A549 (cell line): ENCODE data around the gene ADARB2.

ENCODE experiments used
- BHLHE40 ChIP-seq: IDR thresholded peaks from 2 replicates; pipeline ENCODE4 v1.6.1; 2012; ENCODE audit warnings: low read depth, low read length, inconsistent platforms
- CEBPB ChIP-seq, 2 experiments: fragments of >200 bp in 1 of 2; sonication (Bioruptor Twin) in 1 of 2; formaldehyde crosslinking in 1 of 2; IDR thresholded peaks; 2 replicates each; pipeline ENCODE4 v1.6.1; 2012 to 2016
- EP300 ChIP-seq, 2 experiments: fragments of >200 bp; sonication (Bioruptor Twin); formaldehyde crosslinking; IDR thresholded peaks; 2 replicates in 1 of 2; 3 replicates in 1 of 2; pipeline ENCODE4 v1.6.1; 2016 to 2017
- KDM5A ChIP-seq: fragments of 200-600 bp; sonication (generic); IDR thresholded peaks from 2 replicates; pipeline ENCODE4 v1.6.1; 2016; ENCODE audit warnings: antibody characterized with exemption, mild to moderate bottlenecking
- POLR2A ChIP-seq: IDR thresholded peaks from 2 replicates; pipeline ENCODE4 v1.6.1; 2012; ENCODE audit warnings: mild to moderate bottlenecking, low read length
- RCOR1 ChIP-seq: fragments of 150-350 bp; IDR thresholded peaks from 2 replicates; pipeline ENCODE4 v1.6.1; 2014; ENCODE audit warnings: antibody characterized with exemption, low read length, low read depth
- SMC3 ChIP-seq: fragments of >200 bp; sonication (Bioruptor Twin); formaldehyde crosslinking; IDR thresholded peaks from 3 replicates; pipeline ENCODE4 v1.6.1; 2018; ENCODE audit warnings: inconsistent platforms
- ZFP36 ChIP-seq: fragments of 450-650 bp; IDR thresholded peaks from 2 replicates; pipeline ENCODE4 v1.6.1; 2014; ENCODE audit warnings: borderline replicate concordance; ENCODE audit not compliant: partially characterized antibody
- TF ChIP-seq, protein P1 (sequence below): fragments of >200 bp; sonication (Bioruptor Twin); formaldehyde crosslinking; IDR thresholded peaks from 3 replicates; pipeline ENCODE4 v1.5.1; 2016
- TF ChIP-seq, protein P2 (sequence below): IDR thresholded peaks from 2 replicates; pipeline ENCODE4 v1.6.1; 2012
- TF ChIP-seq, protein P3 (sequence below): fragments of 200-600 bp; sonication (generic); IDR thresholded peaks from 2 replicates; pipeline ENCODE4 v1.6.1; 2016; ENCODE audit warnings: antibody characterized with exemption, mild to moderate bottlenecking, moderate library complexity
- TF ChIP-seq, protein P4 (sequence below): IDR thresholded peaks from 2 replicates; pipeline ENCODE4 v1.6.1; 2012

DNA sequence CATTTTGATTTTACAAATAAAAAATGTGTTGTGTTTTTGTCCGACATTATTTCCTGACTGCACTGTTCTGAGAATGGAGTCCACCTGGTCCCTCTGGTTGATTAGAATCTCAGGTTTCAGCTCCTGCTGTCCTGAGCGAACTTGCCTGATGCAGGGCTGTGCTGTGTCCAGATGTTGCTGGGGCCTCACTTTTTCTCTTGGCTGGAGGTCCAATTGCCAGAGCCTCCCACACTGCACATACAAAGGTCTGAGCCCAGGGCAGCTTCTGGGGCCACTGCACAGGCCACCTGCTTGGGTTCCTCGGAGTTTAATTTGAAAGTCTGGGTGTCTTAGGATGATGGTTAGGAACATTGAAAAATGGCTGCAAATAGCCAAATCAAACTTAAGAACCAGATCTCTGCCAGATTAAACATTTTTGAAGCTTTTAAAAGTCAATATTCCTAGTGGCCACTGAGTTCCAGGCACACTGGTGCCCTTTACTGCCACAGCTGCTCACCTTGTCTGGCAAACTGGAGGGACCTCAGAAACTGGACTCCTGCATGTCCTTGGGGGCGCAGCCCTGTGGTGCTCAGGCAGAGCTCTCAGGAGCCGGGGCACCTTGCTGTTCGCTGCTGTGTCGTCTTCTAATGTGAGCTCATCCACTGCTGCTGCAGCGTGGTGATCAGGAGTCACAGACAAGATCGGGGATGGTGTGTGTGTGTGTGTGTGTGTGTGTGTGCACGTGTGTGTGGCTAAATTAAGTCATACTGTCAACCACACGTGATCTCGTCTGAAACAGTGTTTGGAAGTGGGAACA lies 606.1 kb downstream of the ADARB2 start:
- TF ChIP-seq POLR2A (no peak), BHLHE40 (no peak), ZFP36 (no peak), KDM5A (no peak), CEBPB (IDR thresholded peaks at IDR 0.05) (no peak), SMC3 (no peak), RCOR1 (no peak), EP300 (IDR thresholded peaks at IDR 0.05) (no peak)
- TF ChIP-seq, protein P1, sequence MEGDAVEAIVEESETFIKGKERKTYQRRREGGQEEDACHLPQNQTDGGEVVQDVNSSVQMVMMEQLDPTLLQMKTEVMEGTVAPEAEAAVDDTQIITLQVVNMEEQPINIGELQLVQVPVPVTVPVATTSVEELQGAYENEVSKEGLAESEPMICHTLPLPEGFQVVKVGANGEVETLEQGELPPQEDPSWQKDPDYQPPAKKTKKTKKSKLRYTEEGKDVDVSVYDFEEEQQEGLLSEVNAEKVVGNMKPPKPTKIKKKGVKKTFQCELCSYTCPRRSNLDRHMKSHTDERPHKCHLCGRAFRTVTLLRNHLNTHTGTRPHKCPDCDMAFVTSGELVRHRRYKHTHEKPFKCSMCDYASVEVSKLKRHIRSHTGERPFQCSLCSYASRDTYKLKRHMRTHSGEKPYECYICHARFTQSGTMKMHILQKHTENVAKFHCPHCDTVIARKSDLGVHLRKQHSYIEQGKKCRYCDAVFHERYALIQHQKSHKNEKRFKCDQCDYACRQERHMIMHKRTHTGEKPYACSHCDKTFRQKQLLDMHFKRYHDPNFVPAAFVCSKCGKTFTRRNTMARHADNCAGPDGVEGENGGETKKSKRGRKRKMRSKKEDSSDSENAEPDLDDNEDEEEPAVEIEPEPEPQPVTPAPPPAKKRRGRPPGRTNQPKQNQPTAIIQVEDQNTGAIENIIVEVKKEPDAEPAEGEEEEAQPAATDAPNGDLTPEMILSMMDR: no peak
- TF ChIP-seq, protein P2, sequence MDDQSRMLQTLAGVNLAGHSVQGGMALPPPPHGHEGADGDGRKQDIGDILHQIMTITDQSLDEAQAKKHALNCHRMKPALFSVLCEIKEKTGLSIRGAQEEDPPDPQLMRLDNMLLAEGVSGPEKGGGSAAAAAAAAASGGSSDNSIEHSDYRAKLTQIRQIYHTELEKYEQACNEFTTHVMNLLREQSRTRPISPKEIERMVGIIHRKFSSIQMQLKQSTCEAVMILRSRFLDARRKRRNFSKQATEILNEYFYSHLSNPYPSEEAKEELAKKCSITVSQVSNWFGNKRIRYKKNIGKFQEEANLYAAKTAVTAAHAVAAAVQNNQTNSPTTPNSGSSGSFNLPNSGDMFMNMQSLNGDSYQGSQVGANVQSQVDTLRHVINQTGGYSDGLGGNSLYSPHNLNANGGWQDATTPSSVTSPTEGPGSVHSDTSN: no peak
- TF ChIP-seq, protein P3, sequence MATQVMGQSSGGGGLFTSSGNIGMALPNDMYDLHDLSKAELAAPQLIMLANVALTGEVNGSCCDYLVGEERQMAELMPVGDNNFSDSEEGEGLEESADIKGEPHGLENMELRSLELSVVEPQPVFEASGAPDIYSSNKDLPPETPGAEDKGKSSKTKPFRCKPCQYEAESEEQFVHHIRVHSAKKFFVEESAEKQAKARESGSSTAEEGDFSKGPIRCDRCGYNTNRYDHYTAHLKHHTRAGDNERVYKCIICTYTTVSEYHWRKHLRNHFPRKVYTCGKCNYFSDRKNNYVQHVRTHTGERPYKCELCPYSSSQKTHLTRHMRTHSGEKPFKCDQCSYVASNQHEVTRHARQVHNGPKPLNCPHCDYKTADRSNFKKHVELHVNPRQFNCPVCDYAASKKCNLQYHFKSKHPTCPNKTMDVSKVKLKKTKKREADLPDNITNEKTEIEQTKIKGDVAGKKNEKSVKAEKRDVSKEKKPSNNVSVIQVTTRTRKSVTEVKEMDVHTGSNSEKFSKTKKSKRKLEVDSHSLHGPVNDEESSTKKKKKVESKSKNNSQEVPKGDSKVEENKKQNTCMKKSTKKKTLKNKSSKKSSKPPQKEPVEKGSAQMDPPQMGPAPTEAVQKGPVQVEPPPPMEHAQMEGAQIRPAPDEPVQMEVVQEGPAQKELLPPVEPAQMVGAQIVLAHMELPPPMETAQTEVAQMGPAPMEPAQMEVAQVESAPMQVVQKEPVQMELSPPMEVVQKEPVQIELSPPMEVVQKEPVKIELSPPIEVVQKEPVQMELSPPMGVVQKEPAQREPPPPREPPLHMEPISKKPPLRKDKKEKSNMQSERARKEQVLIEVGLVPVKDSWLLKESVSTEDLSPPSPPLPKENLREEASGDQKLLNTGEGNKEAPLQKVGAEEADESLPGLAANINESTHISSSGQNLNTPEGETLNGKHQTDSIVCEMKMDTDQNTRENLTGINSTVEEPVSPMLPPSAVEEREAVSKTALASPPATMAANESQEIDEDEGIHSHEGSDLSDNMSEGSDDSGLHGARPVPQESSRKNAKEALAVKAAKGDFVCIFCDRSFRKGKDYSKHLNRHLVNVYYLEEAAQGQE: no peak
- TF ChIP-seq, protein P4, sequence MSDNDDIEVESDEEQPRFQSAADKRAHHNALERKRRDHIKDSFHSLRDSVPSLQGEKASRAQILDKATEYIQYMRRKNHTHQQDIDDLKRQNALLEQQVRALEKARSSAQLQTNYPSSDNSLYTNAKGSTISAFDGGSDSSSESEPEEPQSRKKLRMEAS: no peak
